ENCODE results near the gene TNFAIP1. TPM values are rescaled to one million over a fixed set of nuclear protein-coding genes. Genes with fewer than 3 reads are reported as not detected.
A peak's percentile ranks its signal among the peaks of the same experiment; 100 is the strongest.

The TNFAIP1 gene
- total and polyA plus RNA-seq, 4 donors, result 11.7 to 68.9 (median 33.6) TPM

DNA sequence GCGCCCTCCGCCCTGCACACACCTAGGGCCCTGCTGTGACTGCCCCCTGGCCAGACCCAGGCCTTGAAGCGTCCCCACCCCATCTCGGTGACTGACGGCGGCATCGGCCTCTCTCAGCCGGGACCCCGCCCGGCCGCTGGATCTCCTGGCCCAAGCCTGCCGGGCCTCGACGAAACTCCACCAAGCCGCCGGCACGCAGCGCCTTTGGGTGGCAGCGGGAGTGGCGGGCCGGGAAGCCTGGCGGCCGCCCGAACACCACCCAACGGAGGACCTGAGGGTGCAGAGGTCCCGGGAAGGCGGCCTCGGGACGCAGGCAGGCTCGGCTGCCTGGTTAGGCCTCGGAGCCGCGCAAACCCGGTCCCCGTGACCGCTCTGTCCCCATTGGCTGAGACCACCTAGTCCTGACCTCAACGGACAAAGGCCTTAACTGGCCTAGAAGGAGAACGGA, 28.6 kb upstream of the TNFAIP1 start:
- no peaks in the 10 kb centered on the region for H3K4me1 ChIP-seq (ENCODE audit: control insufficient read depth in 1 of 2, insufficient read depth in 2 of 2, low read length in 2 of 2)
- intact Hi-C loops (cut with DNase I), result no loop called here
- H3K4me3 ChIP-seq (ENCODE audit: low read length in 2 of 2), result no peak overlapping the region
- H3K27ac ChIP-seq (ENCODE audit: low read depth in 1 of 2, low read length in 2 of 2), result no peak overlapping the region
- ATAC-seq (ENCODE audit: low FRiP score) (no peak), DNase-seq (peak in 1 of 2 donors; percentile 63)
- WGBS, 2 donors, result 22% methylated on average over 38 of the region's 38 CpGs
- no peaks in the 10 kb centered on the region for H3K9me3 ChIP-seq (ENCODE audit: control insufficient read depth, low read length)
- no peaks in the 10 kb centered on the region for H3K36me3 ChIP-seq (ENCODE audit: control insufficient read depth in 1 of 2, insufficient read depth in 2 of 2, low read length in 1 of 2)
- H3K27me3 ChIP-seq (ENCODE audit: control insufficient read depth in 1 of 2, insufficient read depth in 2 of 2, low read length in 1 of 2), result no peaks in the 10 kb centered on the region

GRCh38 chr17:28313841-28314240, 21.7 kb upstream of the TNFAIP1 start:
- intact Hi-C loops (cut with DNase I), result no loop called here
- Histone ChIP-seq H3K4me3 (ENCODE audit: low read length in 2 of 2) (no peak overlapping the region), H3K36me3 (ENCODE audit: control insufficient read depth in 1 of 2, insufficient read depth in 2 of 2, low read length in 1 of 2) (no peaks in the 10 kb centered on the region), H3K27ac (ENCODE audit: low read depth in 1 of 2, low read length in 2 of 2) (no peak overlapping the region), H3K9me3 (ENCODE audit: control insufficient read depth, low read length) (no peaks in the 10 kb centered on the region), H3K27me3 (ENCODE audit: control insufficient read depth in 1 of 2, insufficient read depth in 2 of 2, low read length in 1 of 2) (no peaks in the 10 kb centered on the region), H3K4me1 (ENCODE audit: control insufficient read depth in 1 of 2, insufficient read depth in 2 of 2, low read length in 2 of 2) (no peaks in the 10 kb centered on the region)
- ATAC-seq (ENCODE audit: low FRiP score) (no peak), DNase-seq (peak in 1 of 2 donors; percentile 21)
- 68 to 85% methylated on average over 2 of the region's 2 CpGs for WGBS, 2 donors

DNA sequence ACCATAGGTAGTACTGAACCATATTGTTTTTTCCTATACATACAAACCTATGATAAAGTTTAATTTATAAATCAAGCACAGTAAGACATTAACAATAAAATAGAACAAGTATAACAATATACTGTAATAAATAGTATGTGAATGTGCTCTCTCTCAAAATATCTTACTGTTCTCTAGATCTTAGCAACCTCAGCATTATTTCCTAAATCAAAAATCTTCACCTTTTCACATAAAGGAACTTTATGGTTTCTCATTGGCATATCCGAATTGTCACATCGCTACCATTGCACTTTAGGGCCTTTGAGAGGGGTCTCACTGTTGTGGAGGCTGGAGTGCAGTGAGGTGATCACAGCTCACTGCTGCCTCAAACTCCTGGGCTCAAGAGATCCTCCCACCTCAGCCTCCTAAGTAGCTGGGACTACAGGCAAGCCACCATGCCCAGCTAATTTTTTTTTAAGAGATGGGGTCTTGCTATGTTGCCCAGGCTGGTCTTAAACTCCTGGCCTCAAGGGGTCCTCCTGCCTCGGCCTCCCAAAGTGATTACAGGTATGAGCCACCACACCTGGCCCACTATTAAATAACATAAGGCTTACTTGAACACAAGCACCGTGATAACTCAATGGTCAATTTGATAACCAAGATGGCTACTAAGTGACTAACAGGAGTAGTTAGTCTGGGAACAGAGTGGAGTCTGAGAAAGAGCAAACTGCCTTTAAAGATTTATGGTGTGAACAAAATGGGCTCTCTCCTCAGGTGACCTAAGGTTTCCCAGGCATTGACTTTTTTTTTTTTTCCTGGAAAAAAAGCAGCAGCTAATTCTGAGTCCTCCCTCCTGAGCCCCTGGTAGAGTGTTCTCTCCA, 19.5 kb upstream of the TNFAIP1 start:
- H3K9me3 ChIP-seq (ENCODE audit: control insufficient read depth, low read length), result no peaks in the 10 kb centered on the region
- 93 to 95% methylated on average over 4 of the region's 4 CpGs for WGBS, 2 donors
- ATAC-seq (ENCODE audit: low FRiP score), result no peak
- DNase-seq, result peak in 1 of 2 donors; percentile 31
- no peaks in the 10 kb centered on the region for H3K27me3 ChIP-seq (ENCODE audit: control insufficient read depth in 1 of 2, insufficient read depth in 2 of 2, low read length in 1 of 2)
- no peak overlapping the region for H3K4me3 ChIP-seq (ENCODE audit: low read length in 2 of 2)
- no peaks in the 10 kb centered on the region for H3K4me1 ChIP-seq (ENCODE audit: control insufficient read depth in 1 of 2, insufficient read depth in 2 of 2, low read length in 2 of 2)
- H3K27ac ChIP-seq (ENCODE audit: low read depth in 1 of 2, low read length in 2 of 2), result no peak overlapping the region
- intact Hi-C loops (cut with DNase I), result no loop called here
- H3K36me3 ChIP-seq (ENCODE audit: control insufficient read depth in 1 of 2, insufficient read depth in 2 of 2, low read length in 1 of 2), result no peaks in the 10 kb centered on the region

DNA sequence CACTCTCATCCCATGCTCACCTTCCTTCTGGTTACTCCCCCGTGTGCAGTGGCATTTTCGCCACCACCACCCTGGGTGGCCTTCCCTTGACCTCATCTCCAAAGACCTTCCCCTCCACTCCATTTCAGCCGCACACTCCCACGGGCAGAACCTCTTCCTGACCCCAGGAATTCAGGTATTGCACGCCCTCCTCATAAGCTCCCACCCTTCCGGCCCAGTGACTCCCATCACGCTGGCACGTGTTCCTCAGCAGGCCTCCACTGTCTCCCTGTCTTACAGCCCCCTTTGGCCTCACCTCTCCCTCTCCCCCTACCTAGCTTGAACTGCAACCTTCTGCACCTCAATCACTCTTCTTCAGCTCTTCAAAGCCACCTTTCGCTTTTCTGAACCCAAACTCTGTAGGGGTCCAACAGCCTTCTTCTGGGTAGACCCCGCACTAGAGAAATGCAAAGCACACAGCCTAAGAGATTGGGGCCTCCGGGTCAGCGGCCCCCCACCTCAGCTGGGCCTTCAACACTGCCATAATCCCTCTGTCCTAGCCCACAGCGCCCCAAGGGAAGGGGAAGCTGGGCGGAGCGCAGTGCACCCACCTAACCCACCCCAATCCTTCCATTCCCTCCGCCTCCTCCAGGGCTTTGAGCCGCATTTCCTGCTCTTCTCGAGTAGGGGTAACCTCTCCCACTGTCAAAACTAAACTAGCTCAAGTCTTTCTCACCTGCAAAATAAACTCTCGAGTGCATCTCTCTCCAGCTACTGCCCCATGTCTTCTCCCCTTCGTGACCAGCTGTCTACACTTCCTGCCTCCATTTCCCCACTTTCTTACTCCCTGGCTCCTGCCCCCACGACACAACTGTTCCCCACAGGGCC, 18.2 kb upstream of the TNFAIP1 start:
- H3K36me3 ChIP-seq (ENCODE audit: control insufficient read depth in 1 of 2, insufficient read depth in 2 of 2, low read length in 1 of 2), result no peaks in the 10 kb centered on the region
- 82 to 86% methylated on average over 20 to 21 of the region's 21 CpGs for WGBS, 2 donors
- no peak overlapping the region for H3K4me3 ChIP-seq (ENCODE audit: low read length in 2 of 2)
- peak in 1 of 2 donors; percentile 54 for DNase-seq
- H3K27ac ChIP-seq (ENCODE audit: low read depth in 1 of 2, low read length in 2 of 2), result no peak overlapping the region
- no peak for ATAC-seq (ENCODE audit: low FRiP score)
- H3K4me1 ChIP-seq (ENCODE audit: control insufficient read depth in 1 of 2, insufficient read depth in 2 of 2, low read length in 2 of 2), result no peaks in the 10 kb centered on the region
- H3K27me3 ChIP-seq (ENCODE audit: control insufficient read depth in 1 of 2, insufficient read depth in 2 of 2, low read length in 1 of 2), result no peaks in the 10 kb centered on the region
- intact Hi-C loops (cut with DNase I), result no loop called here
- no peaks in the 10 kb centered on the region for H3K9me3 ChIP-seq (ENCODE audit: control insufficient read depth, low read length)

DNA sequence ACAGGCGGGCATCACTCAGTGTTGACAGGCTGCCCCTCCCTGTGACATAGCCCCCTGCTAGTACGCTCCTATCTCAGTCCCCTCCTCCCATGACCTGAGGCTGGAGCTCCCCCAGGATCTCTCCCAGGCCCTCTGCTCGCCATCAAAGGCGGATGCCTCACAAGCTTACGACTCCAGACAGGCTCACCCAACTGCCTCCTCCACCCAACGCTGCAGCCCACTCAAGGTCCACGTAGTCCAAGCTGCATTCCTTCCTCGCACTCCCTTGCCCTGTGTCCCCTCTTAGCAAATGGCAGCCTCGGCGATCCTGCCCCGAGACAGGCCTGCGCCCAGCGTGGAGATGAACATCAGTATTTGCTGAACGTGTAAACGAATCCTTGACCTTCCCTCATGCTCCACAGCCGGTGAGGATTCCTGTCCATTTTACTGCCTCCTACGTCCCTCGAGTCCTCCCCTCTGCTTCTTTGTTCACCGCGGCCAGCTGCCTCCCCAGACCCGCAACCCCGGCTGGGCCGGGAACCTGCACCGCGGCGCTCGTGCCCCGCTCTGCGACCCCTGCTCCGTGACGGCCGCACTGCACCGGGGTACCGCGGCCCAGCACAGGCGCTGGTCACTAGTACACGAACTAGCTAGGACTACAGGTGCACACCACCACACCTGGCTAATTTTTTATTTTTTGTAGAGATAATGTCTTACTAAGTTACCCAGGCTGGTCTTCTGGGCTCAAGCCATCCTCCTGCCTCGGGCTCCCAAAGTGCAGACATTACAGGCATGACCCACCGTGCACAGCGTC, 17.4 kb upstream of the TNFAIP1 start:
- Histone ChIP-seq H3K9me3 (ENCODE audit: control insufficient read depth, low read length) (no peaks in the 10 kb centered on the region), H3K27me3 (ENCODE audit: control insufficient read depth in 1 of 2, insufficient read depth in 2 of 2, low read length in 1 of 2) (no peaks in the 10 kb centered on the region), H3K27ac (ENCODE audit: low read depth in 1 of 2, low read length in 2 of 2) (no peak overlapping the region), H3K4me3 (ENCODE audit: low read length in 2 of 2) (peak overlapping the region; percentile 3 to 20), H3K4me1 (ENCODE audit: control insufficient read depth in 1 of 2, insufficient read depth in 2 of 2, low read length in 2 of 2) (no peaks in the 10 kb centered on the region), H3K36me3 (ENCODE audit: control insufficient read depth in 1 of 2, insufficient read depth in 2 of 2, low read length in 1 of 2) (no peaks in the 10 kb centered on the region)
- ATAC-seq (ENCODE audit: low FRiP score), result peak; percentile 2
- DNase-seq, result peak in 1 of 2 donors; percentile 74
- intact Hi-C loops (cut with DNase I), result loop anchor here in 1 of 2 donors (2.0 kb wide), 1 partner anchor 17 kb away; the partner anchor contains the start of genes IFT20 and TNFAIP1
- WGBS, 2 donors, result 10% methylated on average over 40 of the region's 40 CpGs

- Histone ChIP-seq H3K9me3 (ENCODE audit: control insufficient read depth, low read length) (no peaks in the 10 kb centered on the region), H3K27ac (ENCODE audit: low read depth in 1 of 2, low read length in 2 of 2) (peak within 1 kb of the TSS in 1 of 2 donors; percentile 25), H3K36me3 (ENCODE audit: control insufficient read depth in 1 of 2, insufficient read depth in 2 of 2, low read length in 1 of 2) (no peaks in the 10 kb centered on the region), H3K27me3 (ENCODE audit: control insufficient read depth in 1 of 2, insufficient read depth in 2 of 2, low read length in 1 of 2) (no peaks in the 10 kb centered on the region), H3K4me3 (ENCODE audit: low read length in 2 of 2) (peak within 1 kb of the TSS; percentile 23 to 39), H3K4me1 (ENCODE audit: control insufficient read depth in 1 of 2, insufficient read depth in 2 of 2, low read length in 2 of 2) (no peaks in the 10 kb centered on the region)
- ATAC-seq (ENCODE audit: low FRiP score), result peak; percentile 99
- 0 to 1% methylated on average over 63 to 72 of the region's 72 CpGs for WGBS, 2 donors
- intact Hi-C loops (cut with DNase I), result loop anchor here in 1 of 2 donors (2.0 kb wide), 1 partner anchor 16 kb away; the partner anchor contains the start of genes IFT20 and TNFAIP1
- DNase-seq, result peak; percentile 96 to 98
These were observed 16.6 kb upstream of the TNFAIP1 start, which contains the start of gene TMEM97 for GRCh38 chr17:28318759-28319597. Gene TMEM97, plus strand, starts transcription at chr17:28319200. Its CDS starts 40 bp downstream, at chr17:28319240.

DNA sequence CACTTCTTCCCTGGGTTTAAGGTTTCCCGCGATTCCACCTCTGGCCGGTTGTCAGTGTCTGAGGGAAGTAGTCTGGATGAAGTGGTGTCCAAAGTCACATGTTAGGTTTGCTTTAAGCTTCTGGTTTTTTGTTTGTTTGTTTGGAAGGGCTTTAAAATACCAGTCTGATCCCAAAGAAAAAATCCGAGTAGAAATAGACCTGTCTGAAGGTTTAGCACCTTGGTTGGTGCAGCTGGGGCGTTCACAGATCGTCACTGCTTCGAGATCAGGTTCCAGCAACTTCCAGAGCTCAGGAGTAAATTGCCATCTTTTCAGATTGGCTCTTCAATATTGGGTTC, 16.0 kb upstream of the TNFAIP1 start:
- Histone ChIP-seq H3K27ac (ENCODE audit: low read depth in 1 of 2, low read length in 2 of 2) (peak overlapping the region in 1 of 2 donors; percentile 25), H3K27me3 (ENCODE audit: control insufficient read depth in 1 of 2, insufficient read depth in 2 of 2, low read length in 1 of 2) (no peaks in the 10 kb centered on the region), H3K4me3 (ENCODE audit: low read length in 2 of 2) (peak overlapping the region; percentile 23 to 39), H3K36me3 (ENCODE audit: control insufficient read depth in 1 of 2, insufficient read depth in 2 of 2, low read length in 1 of 2) (no peaks in the 10 kb centered on the region), H3K9me3 (ENCODE audit: control insufficient read depth, low read length) (no peaks in the 10 kb centered on the region), H3K4me1 (ENCODE audit: control insufficient read depth in 1 of 2, insufficient read depth in 2 of 2, low read length in 2 of 2) (no peaks in the 10 kb centered on the region)
- no peak for DNase-seq
- WGBS, 2 donors, result 1 to 3% methylated on average over 7 of the region's 7 CpGs
- ATAC-seq (ENCODE audit: low FRiP score), result no peak
- intact Hi-C loops (cut with DNase I), result loop anchor here in 1 of 2 donors (2.0 kb wide), 1 partner anchor 15 kb away; the partner anchor contains the start of genes IFT20 and TNFAIP1
